C1 segment of cervical spinal cord (tissue), 14 donors: Measurements from ENCODE around the gene TEX264.
"Not testable (repeated sequence)": the region's sequence is repeated elsewhere in the genome, so short reads cannot be mapped to it uniquely, and the experiment has no call there.

Source experiments
- DNase-seq, 14 donors: peaks; one replicate each; lab custom pipeline; 2025; lab: John Stamatoyannopoulos, UW

TEX264 gene

DNA sequence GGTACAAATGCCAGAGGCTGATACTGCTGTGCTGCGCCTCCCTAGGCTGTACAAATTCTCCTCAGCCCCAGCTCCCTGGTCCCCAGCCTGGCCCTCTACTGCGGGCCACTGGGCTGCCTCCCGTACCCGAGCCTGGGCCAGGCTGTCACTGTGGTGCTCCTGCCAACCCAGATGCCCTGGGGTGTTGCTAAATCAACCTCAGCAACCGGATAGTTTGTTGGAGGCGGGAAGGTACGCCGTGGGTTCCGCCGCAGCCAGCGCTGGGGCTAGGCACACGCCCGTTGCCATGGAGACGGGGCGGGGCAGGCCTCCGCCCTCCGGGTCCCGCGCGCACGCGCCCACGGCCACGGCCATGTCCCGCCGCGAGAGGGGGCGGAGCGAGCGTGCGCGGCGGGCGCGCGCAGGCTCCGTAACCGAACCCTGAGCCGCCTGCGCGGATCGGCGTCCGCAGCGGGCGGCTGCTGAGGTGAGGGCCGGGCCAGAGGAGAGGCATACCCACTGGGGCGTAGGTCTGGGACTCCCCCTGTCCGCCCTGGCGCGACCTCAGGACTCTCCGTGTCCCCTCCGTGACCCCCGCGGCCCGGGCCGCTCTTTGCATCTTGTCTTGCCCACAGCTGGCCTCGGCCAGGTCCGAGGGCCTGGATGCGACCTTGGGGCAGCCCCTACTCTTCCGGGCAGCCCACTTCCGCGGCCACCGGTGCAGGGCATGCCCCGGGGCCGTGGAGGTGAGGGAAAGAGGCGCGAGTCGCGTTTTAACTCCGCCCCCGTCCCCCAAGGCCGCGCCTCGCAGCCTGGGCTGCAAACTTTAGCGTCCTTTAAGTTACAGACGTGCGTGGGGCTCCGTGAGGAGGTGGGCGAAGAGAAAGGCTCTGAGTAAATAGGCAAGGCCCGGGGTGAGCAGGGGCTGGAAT, at the start of gene TEX264:
TSS of gene TEX264 (plus strand) at position 430 of the 911 bp plus-strand sequence. CDS start 3,053 bp downstream, outside the sequence.
- peak in 13 of 14 donors; percentile 27 to 91 (median 69) for DNase-seq

- peak in 1 of 14 donors; percentile 54 for DNase-seq
These were observed 48.6 kb upstream of the TEX264 start for GRCh38 chr3:51622413-51622812.

DNA sequence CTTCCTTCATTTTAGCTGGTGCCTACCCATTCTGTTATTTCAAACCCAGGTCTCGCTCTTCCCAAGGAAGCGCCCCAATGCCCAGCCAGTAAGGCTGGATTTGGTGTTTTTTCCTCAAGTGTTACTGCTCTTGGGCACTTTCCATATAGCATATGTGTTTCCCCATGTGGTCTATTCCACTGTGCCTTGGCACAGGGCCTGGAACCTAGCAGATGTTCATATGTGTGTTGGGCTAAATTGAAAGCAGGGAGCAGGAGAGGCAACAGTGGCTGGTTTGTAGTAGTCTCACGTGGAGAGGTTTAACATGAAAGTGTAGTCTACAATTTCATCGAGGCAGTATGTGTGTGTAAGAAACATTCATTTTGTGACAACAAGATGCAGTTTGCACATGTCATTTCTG, 48.2 kb upstream of the TEX264 start:
- peak in 4 of 14 donors; percentile 1 to 89 (median 12) for DNase-seq

GRCh38 chr3:51630513-51630912, 40.5 kb upstream of the TEX264 start:
- DNase-seq, result no peak

GRCh38 chr3:51637144-51637940, 33.7 kb upstream of the TEX264 start:
- DNase-seq, result no peak

DNA sequence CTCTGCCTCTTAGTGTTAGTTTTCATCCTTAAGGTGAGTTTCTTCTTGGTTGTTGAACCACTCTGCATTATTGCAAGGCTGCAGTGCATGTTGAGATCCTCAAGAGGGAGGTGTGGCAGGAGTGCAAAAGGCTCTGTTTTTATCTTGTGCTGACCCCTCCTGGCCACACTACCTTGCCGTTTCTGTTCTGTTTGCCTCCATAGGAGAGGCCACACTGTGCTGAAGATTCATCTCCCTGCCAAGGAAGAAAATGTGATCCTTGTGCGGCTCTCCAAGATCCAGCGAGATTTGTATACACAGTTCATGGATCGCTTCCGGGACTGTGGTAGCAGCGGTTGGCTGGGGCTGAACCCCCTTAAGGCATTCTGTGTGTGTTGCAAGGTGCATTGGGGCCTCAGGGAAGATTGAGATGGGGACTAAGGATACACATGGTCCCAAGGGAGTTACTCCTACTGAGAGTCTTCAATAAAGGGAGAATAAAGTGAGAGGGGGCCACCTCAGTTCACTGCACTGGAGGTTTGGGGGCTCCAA, 33.0 kb upstream of the TEX264 start:
- DNase-seq, result no peak

GRCh38 chr3:51642462-51642861, 28.6 kb upstream of the TEX264 start:
- DNase-seq, result no peak

DNA sequence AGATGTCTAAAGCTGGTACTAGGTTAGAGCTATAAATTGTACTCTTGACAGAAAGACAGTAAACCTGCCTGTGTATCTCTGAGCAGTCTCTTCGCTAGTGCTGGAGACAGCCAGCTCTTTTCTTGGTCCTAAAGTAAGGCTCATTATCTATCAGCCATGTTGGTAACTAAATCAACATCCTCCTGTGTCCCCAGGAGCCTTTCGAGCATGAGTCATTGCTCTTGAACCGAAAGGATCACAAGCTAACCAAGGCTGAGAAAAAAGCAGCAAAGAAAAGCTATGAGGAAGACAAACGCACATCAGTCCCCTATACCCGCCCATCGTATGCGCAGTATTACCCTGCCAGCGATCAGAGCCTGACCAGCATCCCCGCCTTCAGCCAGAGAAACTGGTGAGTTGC, 25.0 kb upstream of the TEX264 start:
- no peak for DNase-seq

DNA sequence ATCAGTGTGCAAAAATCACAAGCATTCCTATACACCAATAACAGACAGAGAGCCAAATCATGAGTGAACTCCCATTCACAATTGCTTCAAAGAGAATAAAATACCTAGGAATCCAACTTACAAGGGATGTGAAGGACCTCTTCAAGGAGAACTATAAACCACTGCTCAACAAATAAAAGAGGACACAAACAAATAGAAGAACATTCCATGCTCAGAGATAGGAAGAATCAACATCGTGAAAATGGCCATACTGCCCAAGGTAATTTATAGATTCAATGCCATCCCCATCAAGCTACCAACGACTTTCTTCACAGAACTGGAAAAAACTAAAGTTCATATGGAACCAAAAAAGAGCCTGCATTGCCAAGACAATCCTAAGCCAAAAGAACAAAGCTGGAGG, 18.9 kb upstream of the TEX264 start:
- not testable (repeated sequence) for DNase-seq

- not testable (repeated sequence) for DNase-seq
These were observed 17.6 kb upstream of the TEX264 start for GRCh38 chr3:51653409-51653808.

- DNase-seq, result no peak
These were observed 13.8 kb upstream of the TEX264 start for GRCh38 chr3:51657234-51657633.

- no peak for DNase-seq
These were observed 11.1 kb upstream of the TEX264 start for GRCh38 chr3:51659942-51660341.

DNA sequence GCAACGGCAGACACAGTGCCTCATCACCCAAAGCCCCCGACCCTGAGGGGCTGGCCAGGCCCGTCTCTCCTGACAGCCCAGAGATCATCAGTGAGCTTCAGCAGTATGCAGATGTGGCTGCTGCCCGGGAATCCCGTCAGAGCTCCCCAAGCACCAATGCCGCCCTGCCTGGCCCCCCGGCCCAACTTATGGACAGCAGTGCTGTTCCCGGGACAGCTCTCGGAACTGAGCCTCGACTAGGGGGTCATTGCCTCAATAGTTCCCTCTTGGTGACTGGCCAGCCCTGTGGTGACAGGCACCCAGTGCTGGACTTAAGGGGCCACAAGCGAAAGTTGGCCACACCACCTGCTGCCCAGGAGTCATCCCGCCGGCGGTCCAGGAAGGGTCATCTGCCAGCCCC, 8.6 kb upstream of the TEX264 start:
- DNase-seq, result no peak

- DNase-seq, result no peak
These were observed 2.3 kb upstream of the TEX264 start for GRCh38 chr3:51668756-51669155.

- peak in 12 of 14 donors; percentile 10 to 67 (median 41) for DNase-seq
These were observed 1.6 kb upstream of the TEX264 start for GRCh38 chr3:51669241-51670052.

DNA sequence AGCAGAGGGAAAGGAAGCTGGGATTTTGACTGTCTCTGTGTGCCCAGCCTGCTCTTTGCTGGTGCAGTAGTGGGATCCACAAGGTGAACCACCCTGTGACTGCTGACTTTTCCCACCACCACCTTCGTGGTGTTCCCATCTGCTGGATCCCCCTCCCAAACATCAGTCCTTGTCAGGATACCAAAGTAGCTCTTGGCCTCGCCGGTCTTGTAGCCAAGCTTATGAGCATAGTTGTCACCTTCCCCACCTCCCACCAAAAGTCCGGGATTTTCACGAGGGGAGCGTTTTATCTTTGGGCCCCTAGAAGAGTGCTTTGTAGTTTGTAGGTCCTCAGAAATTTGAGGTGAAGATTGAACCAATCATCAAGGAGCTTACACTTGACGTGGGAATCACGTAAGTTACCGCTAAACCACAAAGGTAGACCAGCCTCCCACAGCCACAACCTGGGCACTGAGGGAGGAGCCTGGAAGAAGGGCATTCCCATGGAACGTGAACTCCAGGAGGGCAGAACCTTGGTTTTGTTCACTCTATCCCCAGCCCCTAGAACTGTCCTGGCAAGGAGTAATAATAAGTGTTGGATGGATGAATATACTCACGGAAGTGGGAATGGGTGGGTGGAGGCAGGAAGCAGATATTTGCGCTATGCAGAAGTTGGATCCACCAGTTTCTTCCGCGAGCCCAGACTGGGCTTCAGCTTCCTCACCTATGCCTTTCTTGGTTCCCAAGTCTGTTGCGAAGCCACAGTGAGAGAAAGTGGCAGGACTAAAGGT, 814 bp upstream of the TEX264 start:
- DNase-seq, result no peak

GRCh38 chr3:51671734-51672475, 853 bp downstream of the TEX264 start:
- DNase-seq, result peak in 9 of 14 donors; percentile 8 to 57 (median 42)

GRCh38 chr3:51673181-51673801, 2.2 kb downstream of the TEX264 start:
- DNase-seq, result no peak
